ENCODE results near the gene ZNF618.

The ZNF618 gene

GRCh38 chr9:113912816-113913215 lies 36.7 kb downstream of the ZNF618 start:
- FAIRE-seq, result no peak

GRCh38 chr9:113913426-113914195 lies 37.5 kb downstream of the ZNF618 start:
- no peak for FAIRE-seq

GRCh38 chr9:113914517-113914916 lies 38.4 kb downstream of the ZNF618 start:
- FAIRE-seq, result no peak

GRCh38 chr9:113915817-113916434 lies 39.8 kb downstream of the ZNF618 start:
- FAIRE-seq, result no peak

GRCh38 chr9:113916931-113917330 lies 40.8 kb downstream of the ZNF618 start:
- no peak for FAIRE-seq

- no peak for FAIRE-seq
These were observed 42.7 kb downstream of the ZNF618 start for GRCh38 chr9:113918697-113919350.

- FAIRE-seq, result no peak
These were observed 43.3 kb downstream of the ZNF618 start for GRCh38 chr9:113919382-113919781.

GRCh38 chr9:113919871-113920270 lies 43.8 kb downstream of the ZNF618 start:
- no peak for FAIRE-seq

- FAIRE-seq, result no peak
These were observed 44.8 kb downstream of the ZNF618 start for GRCh38 chr9:113920872-113921271.

- no peak for FAIRE-seq
These were observed 45.4 kb downstream of the ZNF618 start for GRCh38 chr9:113921396-113921925.

GRCh38 chr9:113922160-113922559 lies 46.1 kb downstream of the ZNF618 start:
- FAIRE-seq, result no peak

- no peak for FAIRE-seq
These were observed 50.1 kb downstream of the ZNF618 start for GRCh38 chr9:113926211-113926610.

- FAIRE-seq, result no peak
These were observed 51.2 kb downstream of the ZNF618 start for GRCh38 chr9:113927277-113927676.

- FAIRE-seq, result no peak
These were observed 52.2 kb downstream of the ZNF618 start for GRCh38 chr9:113928269-113928668.

- peak; percentile 41 for FAIRE-seq
These were observed 53.7 kb downstream of the ZNF618 start for GRCh38 chr9:113929634-113930389.

- FAIRE-seq, result peak; percentile 33
These were observed 54.3 kb downstream of the ZNF618 start for GRCh38 chr9:113930390-113930783.

GRCh38 chr9:113931140-113931539 lies 55.0 kb downstream of the ZNF618 start:
- FAIRE-seq, result no peak

- FAIRE-seq, result no peak
These were observed 55.7 kb downstream of the ZNF618 start for GRCh38 chr9:113931777-113932176.

GRCh38 chr9:113932906-113933584 lies 56.9 kb downstream of the ZNF618 start:
- FAIRE-seq, result peak; percentile 24

GRCh38 chr9:113933671-113934070 lies 57.6 kb downstream of the ZNF618 start:
- FAIRE-seq, result no peak

- FAIRE-seq, result no peak
These were observed 58.2 kb downstream of the ZNF618 start for GRCh38 chr9:113934167-113934828.
